ENCODE results near the gene RGL2. TPM values are rescaled to one million over a fixed set of nuclear protein-coding genes. Genes with fewer than 3 reads are reported as not detected.
A peak's percentile ranks its signal among the peaks of the same experiment; 100 is the strongest.

The RGL2 gene
- polyA plus RNA-seq, 1 donor from 2014 or later, result 120 TPM

DNA sequence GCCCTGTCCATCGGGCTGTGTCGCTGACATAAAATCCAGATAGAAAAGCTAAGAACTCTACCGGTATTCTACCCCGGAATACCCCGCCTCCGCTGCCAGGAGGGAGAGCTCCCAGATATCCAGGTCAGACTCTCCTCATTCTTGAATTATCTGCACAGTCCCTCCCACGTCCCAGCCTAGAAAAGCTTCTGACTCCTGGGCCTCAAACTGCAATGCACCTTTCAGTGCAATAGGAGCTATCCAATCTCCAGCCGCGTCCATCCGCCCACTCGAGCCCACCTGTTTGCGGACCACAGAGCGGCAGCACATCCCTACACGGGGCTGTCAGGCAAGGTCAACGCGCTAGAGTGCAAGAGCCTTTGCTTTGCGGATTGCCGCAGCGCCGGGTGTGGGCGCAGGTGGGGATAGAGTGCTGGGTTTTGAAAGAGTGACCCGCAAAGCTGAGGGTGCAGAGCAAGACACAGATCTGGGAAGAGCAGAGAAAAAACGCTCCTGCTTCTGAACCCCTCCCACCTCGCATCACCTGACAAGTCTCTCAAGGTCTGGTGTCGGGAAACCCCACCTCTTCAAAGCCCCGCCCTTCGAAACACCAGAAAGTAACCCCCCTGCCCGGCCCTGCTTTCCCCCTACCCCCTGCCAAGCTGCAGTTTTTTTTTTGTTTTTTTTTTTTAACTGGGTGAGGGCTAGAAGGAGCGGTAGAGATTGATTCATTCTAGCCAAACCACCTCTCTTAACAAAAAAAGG lies 13.8 kb upstream of the RGL2 start:
- Histone ChIP-seq H3K4me3 (ENCODE audit: low read length) (peak overlapping the region; percentile 68), H3K4me2 (ENCODE audit: low read length) (peak overlapping the region; percentile 68), H3K9me2 (ENCODE audit: insufficient read depth, low read length) (no peaks in the 10 kb centered on the region), H3K79me2 (replicated peaks; ENCODE audit: insufficient read depth, low read length) (no peaks in the 10 kb centered on the region), H3F3A (ENCODE audit: insufficient read depth, low read length, poor library complexity, severe bottlenecking) (no peaks in the 10 kb centered on the region), H4K20me1 (ENCODE audit: insufficient read depth) (no peaks in the 10 kb centered on the region), H3K27me3 (ENCODE audit: insufficient read depth, low read depth, low read length) (peaks cover 25% of the 10 kb centered on the region), H3K27ac (ENCODE audit: low read length) (peak overlapping the region; percentile 31), H3K9ac (ENCODE audit: low read length) (peak overlapping the region; percentile 52), H3K9me3 (ENCODE audit: low read length) (no peaks in the 10 kb centered on the region), H2AFZ (ENCODE audit: low read depth, low read length) (peak overlapping the region; percentile 45), H3K36me3 (ENCODE audit: insufficient read depth, low read length) (no peaks in the 10 kb centered on the region)
- TF ChIP-seq, protein P1, sequence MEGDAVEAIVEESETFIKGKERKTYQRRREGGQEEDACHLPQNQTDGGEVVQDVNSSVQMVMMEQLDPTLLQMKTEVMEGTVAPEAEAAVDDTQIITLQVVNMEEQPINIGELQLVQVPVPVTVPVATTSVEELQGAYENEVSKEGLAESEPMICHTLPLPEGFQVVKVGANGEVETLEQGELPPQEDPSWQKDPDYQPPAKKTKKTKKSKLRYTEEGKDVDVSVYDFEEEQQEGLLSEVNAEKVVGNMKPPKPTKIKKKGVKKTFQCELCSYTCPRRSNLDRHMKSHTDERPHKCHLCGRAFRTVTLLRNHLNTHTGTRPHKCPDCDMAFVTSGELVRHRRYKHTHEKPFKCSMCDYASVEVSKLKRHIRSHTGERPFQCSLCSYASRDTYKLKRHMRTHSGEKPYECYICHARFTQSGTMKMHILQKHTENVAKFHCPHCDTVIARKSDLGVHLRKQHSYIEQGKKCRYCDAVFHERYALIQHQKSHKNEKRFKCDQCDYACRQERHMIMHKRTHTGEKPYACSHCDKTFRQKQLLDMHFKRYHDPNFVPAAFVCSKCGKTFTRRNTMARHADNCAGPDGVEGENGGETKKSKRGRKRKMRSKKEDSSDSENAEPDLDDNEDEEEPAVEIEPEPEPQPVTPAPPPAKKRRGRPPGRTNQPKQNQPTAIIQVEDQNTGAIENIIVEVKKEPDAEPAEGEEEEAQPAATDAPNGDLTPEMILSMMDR (IDR thresholded peaks at IDR 0.05; ENCODE audit: poor library complexity, severe bottlenecking), result peak; percentile 39
- no peak for TF ChIP-seq EZH2 (IDR thresholded peaks at IDR 0.05; ENCODE audit: borderline replicate concordance, insufficient read depth, low read length, poor library complexity, severe bottlenecking)

DNA sequence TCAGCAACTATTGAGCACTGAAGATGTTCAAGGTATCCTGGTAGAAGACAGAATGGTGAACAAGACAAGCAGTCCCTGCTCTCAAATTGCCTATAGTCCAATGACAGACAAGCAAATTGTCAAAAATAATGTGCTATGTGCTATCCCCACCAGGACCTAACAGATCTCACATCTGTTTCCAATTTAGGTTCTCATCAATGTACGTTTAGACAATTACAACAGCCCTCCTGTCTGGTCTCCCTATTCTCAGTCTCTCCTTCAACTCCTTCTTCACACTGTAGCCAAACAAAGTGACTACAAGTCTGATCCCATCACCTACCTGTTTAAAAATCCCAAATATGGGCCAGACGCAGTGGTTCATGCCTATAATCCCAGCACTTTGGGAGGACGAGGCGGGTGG lies 7.6 kb upstream of the RGL2 start:
- no peaks in the 10 kb centered on the region for H4K20me1 ChIP-seq (ENCODE audit: insufficient read depth)
- no peaks in the 10 kb centered on the region for H3K36me3 ChIP-seq (ENCODE audit: insufficient read depth, low read length)
- H3K4me2 ChIP-seq (ENCODE audit: low read length), result no peak overlapping the region
- H3K9me2 ChIP-seq (ENCODE audit: insufficient read depth, low read length), result no peaks in the 10 kb centered on the region
- H3K27ac ChIP-seq (ENCODE audit: low read length), result no peak overlapping the region
- no peak overlapping the region for H3K4me3 ChIP-seq (ENCODE audit: low read length)
- H2AFZ ChIP-seq (ENCODE audit: low read depth, low read length), result no peak overlapping the region
- H3F3A ChIP-seq (ENCODE audit: insufficient read depth, low read length, poor library complexity, severe bottlenecking), result no peaks in the 10 kb centered on the region
- TF ChIP-seq MXI1 (conservative IDR thresholded peaks at IDR 0.05; ENCODE audit: poor library complexity, severe bottlenecking) (no peak), RAD21 (conservative IDR thresholded peaks at IDR 0.05) (no peak), EZH2 (IDR thresholded peaks at IDR 0.05; ENCODE audit: borderline replicate concordance, insufficient read depth, low read length, poor library complexity, severe bottlenecking) (no peak), POLR2AphosphoS5 (IDR thresholded peaks at IDR 0.05) (no peak)
- TF ChIP-seq, protein P2, sequence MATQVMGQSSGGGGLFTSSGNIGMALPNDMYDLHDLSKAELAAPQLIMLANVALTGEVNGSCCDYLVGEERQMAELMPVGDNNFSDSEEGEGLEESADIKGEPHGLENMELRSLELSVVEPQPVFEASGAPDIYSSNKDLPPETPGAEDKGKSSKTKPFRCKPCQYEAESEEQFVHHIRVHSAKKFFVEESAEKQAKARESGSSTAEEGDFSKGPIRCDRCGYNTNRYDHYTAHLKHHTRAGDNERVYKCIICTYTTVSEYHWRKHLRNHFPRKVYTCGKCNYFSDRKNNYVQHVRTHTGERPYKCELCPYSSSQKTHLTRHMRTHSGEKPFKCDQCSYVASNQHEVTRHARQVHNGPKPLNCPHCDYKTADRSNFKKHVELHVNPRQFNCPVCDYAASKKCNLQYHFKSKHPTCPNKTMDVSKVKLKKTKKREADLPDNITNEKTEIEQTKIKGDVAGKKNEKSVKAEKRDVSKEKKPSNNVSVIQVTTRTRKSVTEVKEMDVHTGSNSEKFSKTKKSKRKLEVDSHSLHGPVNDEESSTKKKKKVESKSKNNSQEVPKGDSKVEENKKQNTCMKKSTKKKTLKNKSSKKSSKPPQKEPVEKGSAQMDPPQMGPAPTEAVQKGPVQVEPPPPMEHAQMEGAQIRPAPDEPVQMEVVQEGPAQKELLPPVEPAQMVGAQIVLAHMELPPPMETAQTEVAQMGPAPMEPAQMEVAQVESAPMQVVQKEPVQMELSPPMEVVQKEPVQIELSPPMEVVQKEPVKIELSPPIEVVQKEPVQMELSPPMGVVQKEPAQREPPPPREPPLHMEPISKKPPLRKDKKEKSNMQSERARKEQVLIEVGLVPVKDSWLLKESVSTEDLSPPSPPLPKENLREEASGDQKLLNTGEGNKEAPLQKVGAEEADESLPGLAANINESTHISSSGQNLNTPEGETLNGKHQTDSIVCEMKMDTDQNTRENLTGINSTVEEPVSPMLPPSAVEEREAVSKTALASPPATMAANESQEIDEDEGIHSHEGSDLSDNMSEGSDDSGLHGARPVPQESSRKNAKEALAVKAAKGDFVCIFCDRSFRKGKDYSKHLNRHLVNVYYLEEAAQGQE (IDR thresholded peaks at IDR 0.05; ENCODE audit: borderline replicate concordance), result no peak
- H3K79me2 ChIP-seq (replicated peaks; ENCODE audit: insufficient read depth, low read length), result peaks cover 7% of the 10 kb centered on the region
- H3K27me3 ChIP-seq (ENCODE audit: insufficient read depth, low read depth, low read length), result no peaks in the 10 kb centered on the region
- no peak overlapping the region for H3K9ac ChIP-seq (ENCODE audit: low read length)
- H3K9me3 ChIP-seq (ENCODE audit: low read length), result no peaks in the 10 kb centered on the region

DNA sequence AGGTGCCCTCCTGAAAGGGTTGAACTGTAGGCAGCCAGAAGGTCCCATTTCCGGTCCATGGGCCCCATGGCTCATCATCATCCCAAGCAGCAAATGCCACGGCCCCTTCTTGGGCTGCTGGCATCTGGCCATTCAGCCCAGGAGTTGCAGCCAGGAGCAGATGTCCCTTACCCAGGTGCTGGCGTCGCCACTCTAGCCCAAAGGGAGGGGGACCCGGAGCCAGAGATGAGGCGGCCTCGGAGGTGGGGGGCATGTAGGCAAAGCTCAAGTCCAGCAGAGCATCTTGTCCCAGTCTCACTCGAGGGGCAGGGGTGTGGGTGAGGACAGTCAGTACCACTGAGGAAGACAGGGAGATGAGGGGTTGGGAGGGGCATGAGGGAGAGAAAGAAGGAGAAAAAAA lies 6.3 kb upstream of the RGL2 start:
- no peaks in the 10 kb centered on the region for H4K20me1 ChIP-seq (ENCODE audit: insufficient read depth)
- no peaks in the 10 kb centered on the region for H3F3A ChIP-seq (ENCODE audit: insufficient read depth, low read length, poor library complexity, severe bottlenecking)
- no peak for TF ChIP-seq SMC3 (conservative IDR thresholded peaks at IDR 0.05; ENCODE audit: poor library complexity)
- no peak overlapping the region for H3K27ac ChIP-seq (ENCODE audit: low read length)
- H3K9ac ChIP-seq (ENCODE audit: low read length), result no peak overlapping the region
- H2AFZ ChIP-seq (ENCODE audit: low read depth, low read length), result no peak overlapping the region
- H3K9me2 ChIP-seq (ENCODE audit: insufficient read depth, low read length), result no peaks in the 10 kb centered on the region
- H3K9me3 ChIP-seq (ENCODE audit: low read length), result no peaks in the 10 kb centered on the region
- H3K4me2 ChIP-seq (ENCODE audit: low read length), result no peak overlapping the region
- H3K79me2 ChIP-seq (replicated peaks; ENCODE audit: insufficient read depth, low read length), result peaks cover 12% of the 10 kb centered on the region
- H3K36me3 ChIP-seq (ENCODE audit: insufficient read depth, low read length), result no peaks in the 10 kb centered on the region
- no peak overlapping the region for H3K4me3 ChIP-seq (ENCODE audit: low read length)
- H3K27me3 ChIP-seq (ENCODE audit: insufficient read depth, low read depth, low read length), result no peaks in the 10 kb centered on the region

All from neural cell (in vitro differentiated cells).